NCI-H82 treated with DMSO at 0.1 percent for 48 hours (cell line): Measurements from ENCODE around the gene NSD1.
"Not testable (repeated sequence)": the region's sequence is repeated elsewhere in the genome, so short reads cannot be mapped to it uniquely, and the experiment has no call there.

Source experiments
- DNase-seq: peaks from one replicate; lab custom pipeline; 2025; ENCODE audit not compliant: unreplicated experiment; lab: John Stamatoyannopoulos, UW

The NSD1 gene

GRCh38 chr5:177327539-177328522 is 194.3 kb downstream of the NSD1 start:
- DNase-seq = no peak

GRCh38 chr5:177328545-177329231 is 195.1 kb downstream of the NSD1 start:
- DNase-seq = no peak

- no peak for DNase-seq
Measured at GRCh38 chr5:177329883-177330282, 196.3 kb downstream of the NSD1 start.

- no peak for DNase-seq
Measured at GRCh38 chr5:177330991-177331842, 197.6 kb downstream of the NSD1 start.

- DNase-seq = no peak
Measured at GRCh38 chr5:177332031-177332895, 198.7 kb downstream of the NSD1 start.

GRCh38 chr5:177332896-177333260 is 199.3 kb downstream of the NSD1 start:
- no peak for DNase-seq

GRCh38 chr5:177333420-177334154 is 200.0 kb downstream of the NSD1 start:
- DNase-seq = no peak

GRCh38 chr5:177334155-177334551 is 200.6 kb downstream of the NSD1 start:
- no peak for DNase-seq

- DNase-seq = no peak
Measured at GRCh38 chr5:177334781-177335700, 201.5 kb downstream of the NSD1 start.

- no peak for DNase-seq
Measured at GRCh38 chr5:177335701-177336065, 202.1 kb downstream of the NSD1 start.

GRCh38 chr5:177336112-177336511 is 202.5 kb downstream of the NSD1 start:
- no peak for DNase-seq

GRCh38 chr5:177336603-177337494 is 203.3 kb downstream of the NSD1 start:
- DNase-seq = no peak

GRCh38 chr5:177338251-177339106 is 204.9 kb downstream of the NSD1 start:
- no peak for DNase-seq

GRCh38 chr5:177339107-177339638 is 205.6 kb downstream of the NSD1 start:
- DNase-seq = no peak

GRCh38 chr5:177343000-177343399 is 209.4 kb downstream of the NSD1 start:
- not testable (repeated sequence) for DNase-seq

- DNase-seq = no peak
Measured at GRCh38 chr5:177343777-177344176, 210.2 kb downstream of the NSD1 start.
